ENCODE measurements around the gene TSPO.

DNA sequence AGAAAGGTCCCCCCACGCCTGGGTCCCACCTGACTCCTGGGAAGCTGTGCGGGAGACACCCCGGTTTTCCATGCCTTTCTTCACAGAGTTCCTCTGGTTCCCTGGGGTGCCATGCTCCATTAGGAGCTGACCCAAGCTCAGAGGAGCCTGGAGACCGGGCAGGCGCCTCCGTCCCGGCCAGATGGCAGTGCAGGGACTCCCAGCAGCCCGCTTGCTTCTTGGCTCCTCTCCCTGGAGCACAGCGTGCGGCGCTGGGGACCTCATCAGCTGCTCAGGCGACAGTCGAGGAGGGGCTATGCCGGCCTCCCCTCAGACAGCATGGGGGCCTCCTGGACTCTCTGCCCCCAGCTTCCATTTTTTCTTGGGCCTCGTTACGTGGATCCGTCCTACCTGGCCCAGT is 48.7 kb downstream of the TSPO start:
- TF ChIP-seq CTCF (IDR thresholded peaks at IDR 0.05) (no peak), POLR2A (IDR thresholded peaks at IDR 0.05) (no peak)
